ENCODE results near the gene PRELID2.

PRELID2 gene

DNA sequence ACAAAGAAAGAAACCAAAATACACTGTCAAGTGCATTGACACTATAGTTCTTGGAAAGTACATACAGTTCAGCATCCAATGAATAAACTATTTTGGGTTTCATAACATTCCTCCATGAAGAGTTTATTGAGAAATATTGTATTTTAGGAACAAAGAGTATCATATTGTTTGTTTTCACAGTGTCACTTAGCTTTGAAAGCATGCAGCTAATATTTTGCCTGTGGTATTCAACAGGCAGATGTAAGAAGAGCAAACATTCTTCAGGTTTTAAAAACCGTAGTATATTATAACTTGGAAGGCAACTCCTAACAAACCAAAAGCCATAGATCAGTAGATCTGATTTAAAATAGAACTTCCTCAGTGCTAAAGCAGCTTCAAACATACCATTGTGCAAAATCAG, 4.5 kb downstream of the PRELID2 start:
- ATAC-seq, result peak; percentile 17; the same call in 2 of the 3 replicates
- TF ChIP-seq, protein P1, sequence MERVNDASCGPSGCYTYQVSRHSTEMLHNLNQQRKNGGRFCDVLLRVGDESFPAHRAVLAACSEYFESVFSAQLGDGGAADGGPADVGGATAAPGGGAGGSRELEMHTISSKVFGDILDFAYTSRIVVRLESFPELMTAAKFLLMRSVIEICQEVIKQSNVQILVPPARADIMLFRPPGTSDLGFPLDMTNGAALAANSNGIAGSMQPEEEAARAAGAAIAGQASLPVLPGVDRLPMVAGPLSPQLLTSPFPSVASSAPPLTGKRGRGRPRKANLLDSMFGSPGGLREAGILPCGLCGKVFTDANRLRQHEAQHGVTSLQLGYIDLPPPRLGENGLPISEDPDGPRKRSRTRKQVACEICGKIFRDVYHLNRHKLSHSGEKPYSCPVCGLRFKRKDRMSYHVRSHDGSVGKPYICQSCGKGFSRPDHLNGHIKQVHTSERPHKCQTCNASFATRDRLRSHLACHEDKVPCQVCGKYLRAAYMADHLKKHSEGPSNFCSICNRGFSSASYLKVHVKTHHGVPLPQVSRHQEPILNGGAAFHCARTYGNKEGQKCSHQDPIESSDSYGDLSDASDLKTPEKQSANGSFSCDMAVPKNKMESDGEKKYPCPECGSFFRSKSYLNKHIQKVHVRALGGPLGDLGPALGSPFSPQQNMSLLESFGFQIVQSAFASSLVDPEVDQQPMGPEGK (CRISPR knock-in tag; IDR thresholded peaks at IDR 0.05; ENCODE audit: borderline replicate concordance), result no peak
- peak; percentile 36; the same call in 1 of the 2 replicates for TF ChIP-seq ZNF8 (CRISPR knock-in tag; IDR thresholded peaks at IDR 0.05)

DNA sequence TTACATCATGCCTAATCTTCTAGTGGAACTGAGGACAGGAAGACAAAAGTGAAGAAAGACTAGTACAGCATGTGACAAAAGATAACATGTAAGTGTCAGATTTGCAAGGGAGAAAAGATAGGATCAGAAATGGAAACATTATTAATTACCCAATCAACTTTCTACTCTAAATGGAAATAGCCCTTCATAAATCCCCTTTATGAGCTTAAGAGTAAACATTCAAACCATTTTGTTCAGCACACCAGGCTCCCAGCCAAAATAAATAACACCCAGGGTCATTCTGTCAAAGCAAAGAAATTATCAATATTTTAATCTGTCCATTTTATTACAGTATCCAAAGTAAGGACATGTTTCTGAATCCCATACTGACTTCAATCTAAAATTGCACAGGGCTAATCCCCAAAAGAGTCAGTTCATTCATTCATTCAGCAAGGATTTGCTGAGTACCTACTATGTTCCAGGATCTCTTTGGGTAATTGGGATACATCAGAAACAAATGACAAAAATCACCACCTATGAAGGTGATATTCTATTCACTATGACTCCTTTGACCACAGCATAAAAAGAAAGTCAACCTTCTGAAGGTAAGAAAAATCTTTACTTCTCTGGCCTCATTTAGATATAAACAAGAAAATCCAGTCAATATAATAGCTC, 5.3 kb downstream of the PRELID2 start:
- no peak for ATAC-seq
- TF ChIP-seq CSDC2 (CRISPR knock-in tag; IDR thresholded peaks at IDR 0.05) (no peak), TCF4 (CRISPR knock-in tag; IDR thresholded peaks at IDR 0.05; ENCODE audit: borderline replicate concordance) (no peak), TOX (CRISPR knock-in tag; IDR thresholded peaks at IDR 0.05; ENCODE audit: borderline replicate concordance) (no peak), ZC3H10 (CRISPR knock-in tag; IDR thresholded peaks at IDR 0.05) (no peak)
- TF ChIP-seq, protein P2, sequence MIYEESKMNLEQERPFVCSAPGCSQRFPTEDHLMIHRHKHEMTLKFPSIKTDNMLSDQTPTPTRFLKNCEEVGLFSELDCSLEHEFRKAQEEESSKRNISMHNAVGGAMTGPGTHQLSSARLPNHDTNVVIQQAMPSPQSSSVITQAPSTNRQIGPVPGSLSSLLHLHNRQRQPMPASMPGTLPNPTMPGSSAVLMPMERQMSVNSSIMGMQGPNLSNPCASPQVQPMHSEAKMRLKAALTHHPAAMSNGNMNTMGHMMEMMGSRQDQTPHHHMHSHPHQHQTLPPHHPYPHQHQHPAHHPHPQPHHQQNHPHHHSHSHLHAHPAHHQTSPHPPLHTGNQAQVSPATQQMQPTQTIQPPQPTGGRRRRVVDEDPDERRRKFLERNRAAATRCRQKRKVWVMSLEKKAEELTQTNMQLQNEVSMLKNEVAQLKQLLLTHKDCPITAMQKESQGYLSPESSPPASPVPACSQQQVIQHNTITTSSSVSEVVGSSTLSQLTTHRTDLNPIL (CRISPR knock-in tag; IDR thresholded peaks at IDR 0.05; ENCODE audit: low read depth), result no peak

DNA sequence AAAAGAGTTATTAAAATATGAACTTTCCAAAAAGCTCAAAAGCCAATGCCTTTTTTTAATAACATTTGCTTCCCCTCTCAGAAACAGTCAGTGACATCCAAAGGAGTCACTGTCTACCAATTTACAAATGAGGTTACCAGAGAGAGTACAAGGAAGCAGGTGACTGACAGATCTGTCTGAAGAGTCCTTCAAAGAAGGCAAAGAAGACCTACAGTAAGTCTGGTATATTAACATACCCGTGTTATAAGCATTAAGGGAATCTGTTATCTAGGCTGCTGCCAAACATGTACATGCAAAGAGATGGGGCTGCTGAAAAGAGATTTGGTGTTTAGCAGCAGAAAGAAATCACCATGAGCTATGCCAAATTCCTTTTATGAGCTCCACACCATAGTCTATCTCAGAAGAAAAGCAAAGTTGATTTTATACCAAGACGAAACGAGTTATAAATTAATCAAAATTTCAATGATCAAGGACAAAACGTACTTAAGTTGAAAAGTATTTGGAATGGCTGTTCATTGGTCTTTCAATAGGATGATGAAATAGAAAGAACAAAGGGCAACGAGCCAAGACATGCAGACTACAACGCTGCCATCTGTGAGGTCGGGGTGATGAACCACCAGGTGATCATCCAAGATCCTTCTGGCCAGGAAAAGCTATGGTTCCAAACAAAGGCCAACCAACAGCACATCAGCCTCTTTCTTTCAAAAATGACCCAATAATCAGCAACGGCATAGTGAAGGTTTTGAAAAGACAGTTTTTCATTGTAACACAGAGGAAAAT, 8.1 kb downstream of the PRELID2 start:
- ATAC-seq, result no peak
- TF ChIP-seq, protein P3, sequence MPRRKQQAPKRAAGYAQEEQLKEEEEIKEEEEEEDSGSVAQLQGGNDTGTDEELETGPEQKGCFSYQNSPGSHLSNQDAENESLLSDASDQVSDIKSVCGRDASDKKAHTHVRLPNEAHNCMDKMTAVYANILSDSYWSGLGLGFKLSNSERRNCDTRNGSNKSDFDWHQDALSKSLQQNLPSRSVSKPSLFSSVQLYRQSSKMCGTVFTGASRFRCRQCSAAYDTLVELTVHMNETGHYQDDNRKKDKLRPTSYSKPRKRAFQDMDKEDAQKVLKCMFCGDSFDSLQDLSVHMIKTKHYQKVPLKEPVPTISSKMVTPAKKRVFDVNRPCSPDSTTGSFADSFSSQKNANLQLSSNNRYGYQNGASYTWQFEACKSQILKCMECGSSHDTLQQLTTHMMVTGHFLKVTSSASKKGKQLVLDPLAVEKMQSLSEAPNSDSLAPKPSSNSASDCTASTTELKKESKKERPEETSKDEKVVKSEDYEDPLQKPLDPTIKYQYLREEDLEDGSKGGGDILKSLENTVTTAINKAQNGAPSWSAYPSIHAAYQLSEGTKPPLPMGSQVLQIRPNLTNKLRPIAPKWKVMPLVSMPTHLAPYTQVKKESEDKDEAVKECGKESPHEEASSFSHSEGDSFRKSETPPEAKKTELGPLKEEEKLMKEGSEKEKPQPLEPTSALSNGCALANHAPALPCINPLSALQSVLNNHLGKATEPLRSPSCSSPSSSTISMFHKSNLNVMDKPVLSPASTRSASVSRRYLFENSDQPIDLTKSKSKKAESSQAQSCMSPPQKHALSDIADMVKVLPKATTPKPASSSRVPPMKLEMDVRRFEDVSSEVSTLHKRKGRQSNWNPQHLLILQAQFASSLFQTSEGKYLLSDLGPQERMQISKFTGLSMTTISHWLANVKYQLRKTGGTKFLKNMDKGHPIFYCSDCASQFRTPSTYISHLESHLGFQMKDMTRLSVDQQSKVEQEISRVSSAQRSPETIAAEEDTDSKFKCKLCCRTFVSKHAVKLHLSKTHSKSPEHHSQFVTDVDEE (CRISPR knock-in tag; IDR thresholded peaks at IDR 0.05), result no peak
- TF ChIP-seq BACH2 (CRISPR knock-in tag; IDR thresholded peaks at IDR 0.05; ENCODE audit: borderline replicate concordance) (no peak), RARB (CRISPR knock-in tag; IDR thresholded peaks at IDR 0.05) (no peak), TOX (CRISPR knock-in tag; IDR thresholded peaks at IDR 0.05; ENCODE audit: borderline replicate concordance) (no peak), TCF4 (CRISPR knock-in tag; IDR thresholded peaks at IDR 0.05; ENCODE audit: borderline replicate concordance) (no peak), ZNF70 (CRISPR knock-in tag; IDR thresholded peaks at IDR 0.05) (no peak)
- TF ChIP-seq, protein P4, sequence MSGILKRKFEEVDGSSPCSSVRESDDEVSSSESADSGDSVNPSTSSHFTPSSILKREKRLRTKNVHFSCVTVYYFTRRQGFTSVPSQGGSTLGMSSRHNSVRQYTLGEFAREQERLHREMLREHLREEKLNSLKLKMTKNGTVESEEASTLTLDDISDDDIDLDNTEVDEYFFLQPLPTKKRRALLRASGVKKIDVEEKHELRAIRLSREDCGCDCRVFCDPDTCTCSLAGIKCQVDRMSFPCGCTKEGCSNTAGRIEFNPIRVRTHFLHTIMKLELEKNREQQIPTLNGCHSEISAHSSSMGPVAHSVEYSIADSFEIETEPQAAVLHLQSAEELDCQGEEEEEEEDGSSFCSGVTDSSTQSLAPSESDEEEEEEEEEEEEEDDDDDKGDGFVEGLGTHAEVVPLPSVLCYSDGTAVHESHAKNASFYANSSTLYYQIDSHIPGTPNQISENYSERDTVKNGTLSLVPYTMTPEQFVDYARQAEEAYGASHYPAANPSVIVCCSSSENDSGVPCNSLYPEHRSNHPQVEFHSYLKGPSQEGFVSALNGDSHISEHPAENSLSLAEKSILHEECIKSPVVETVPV (CRISPR knock-in tag; IDR thresholded peaks at IDR 0.05), result no peak

DNA sequence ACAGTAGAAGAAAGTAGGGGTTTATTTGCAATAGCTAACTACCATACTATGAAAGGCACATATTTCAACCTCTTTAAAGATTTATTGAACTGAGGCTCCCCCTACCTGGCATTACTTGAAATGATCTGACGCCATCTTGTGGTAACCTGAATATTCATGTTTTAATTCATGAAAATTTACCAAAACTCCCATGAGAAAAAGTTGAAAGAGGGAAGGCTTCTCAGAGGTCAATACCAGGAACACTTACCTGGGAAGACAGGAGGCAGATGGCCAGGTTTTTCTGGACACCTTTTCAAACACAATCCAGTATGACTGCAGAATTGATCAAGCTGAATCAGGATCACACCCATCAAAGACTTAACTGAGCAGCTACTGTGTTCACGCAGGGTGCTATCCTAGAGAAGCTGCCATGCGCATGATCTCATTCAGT, 9.4 kb downstream of the PRELID2 start:
- ATAC-seq, result peak; percentile 86
- TF ChIP-seq, protein P4 (CRISPR knock-in tag; IDR thresholded peaks at IDR 0.05), result no peak
- TF ChIP-seq SNAI2 (CRISPR knock-in tag; IDR thresholded peaks at IDR 0.05) (no peak), TCF4 (CRISPR knock-in tag; IDR thresholded peaks at IDR 0.05; ENCODE audit: borderline replicate concordance) (no peak), ZNF565 (CRISPR knock-in tag; conservative IDR thresholded peaks at IDR 0.05; ENCODE audit: low read depth) (no peak), PPARA (CRISPR knock-in tag; IDR thresholded peaks at IDR 0.05; ENCODE audit: borderline replicate concordance) (no peak), ZC3H10 (CRISPR knock-in tag; IDR thresholded peaks at IDR 0.05) (no peak), ZFP30 (CRISPR knock-in tag; IDR thresholded peaks at IDR 0.05) (no peak), BACH2 (CRISPR knock-in tag; IDR thresholded peaks at IDR 0.05; ENCODE audit: borderline replicate concordance) (no peak), ARNTL (CRISPR knock-in tag; IDR thresholded peaks at IDR 0.05; ENCODE audit: borderline replicate concordance, low read depth) (no peak), ISL1 (CRISPR knock-in tag; IDR thresholded peaks at IDR 0.05) (no peak), RARB (CRISPR knock-in tag; IDR thresholded peaks at IDR 0.05) (no peak), ZNF70 (CRISPR knock-in tag; IDR thresholded peaks at IDR 0.05) (no peak), ZNF8 (CRISPR knock-in tag; IDR thresholded peaks at IDR 0.05) (no peak)
- TF ChIP-seq, protein P5, sequence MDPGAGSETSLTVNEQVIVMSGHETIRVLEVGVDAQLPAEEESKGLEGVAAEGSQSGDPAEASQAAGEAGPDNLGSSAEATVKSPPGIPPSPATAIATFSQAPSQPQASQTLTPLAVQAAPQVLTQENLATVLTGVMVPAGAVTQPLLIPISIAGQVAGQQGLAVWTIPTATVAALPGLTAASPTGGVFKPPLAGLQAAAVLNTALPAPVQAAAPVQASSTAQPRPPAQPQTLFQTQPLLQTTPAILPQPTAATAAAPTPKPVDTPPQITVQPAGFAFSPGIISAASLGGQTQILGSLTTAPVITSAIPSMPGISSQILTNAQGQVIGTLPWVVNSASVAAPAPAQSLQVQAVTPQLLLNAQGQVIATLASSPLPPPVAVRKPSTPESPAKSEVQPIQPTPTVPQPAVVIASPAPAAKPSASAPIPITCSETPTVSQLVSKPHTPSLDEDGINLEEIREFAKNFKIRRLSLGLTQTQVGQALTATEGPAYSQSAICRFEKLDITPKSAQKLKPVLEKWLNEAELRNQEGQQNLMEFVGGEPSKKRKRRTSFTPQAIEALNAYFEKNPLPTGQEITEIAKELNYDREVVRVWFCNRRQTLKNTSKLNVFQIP (CRISPR knock-in tag; IDR thresholded peaks at IDR 0.05; ENCODE audit: borderline replicate concordance, low read depth), result no peak
